BE2C (cell line): ENCODE data around the gene HSD3B7.

ENCODE experiments used
- DNase-seq: peaks from one replicate; pipeline ENCODE4 v3.0.0-alpha.2; 2020
- H3K27me3 ChIP-seq: fragments of 250-450 bp; sonication (Bioruptor Pico); 2 replicates; pipeline ENCODE4 v1.5.1; 2020; ENCODE audit warnings: mild to moderate bottlenecking
- H3K36me3 ChIP-seq: fragments of 250-450 bp; sonication (Bioruptor Pico); 2 replicates; pipeline ENCODE4 v1.5.1; 2020; ENCODE audit warnings: mild to moderate bottlenecking
- H3K4me1 ChIP-seq: fragments of 250-450 bp; sonication (Bioruptor Pico); 2 replicates; pipeline ENCODE4 v1.5.1; 2020
- H3K4me3 ChIP-seq: 2 replicates; pipeline ENCODE4 v1.5.1; 2011; ENCODE audit warnings: low read depth, low read length
- H3K9me3 ChIP-seq: fragments of 250-450 bp; sonication (Bioruptor Pico); 2 replicates; pipeline ENCODE4 v1.5.1; 2020
- CTCF ChIP-seq: IDR thresholded peaks from 2 replicates; pipeline ENCODE4 v1.5.1; 2012; ENCODE audit warnings: mild to moderate bottlenecking, low read depth, low read length

HSD3B7 gene

GRCh38 chr16:30950516-30951065 is 34.4 kb upstream of the HSD3B7 start:
- DNase-seq = no peak
- TF ChIP-seq CTCF = no peak
- Histone ChIP-seq H3K27me3 (no peaks in the 10 kb centered on the region), H3K4me3 (no peak overlapping the region), H3K4me1 (peaks cover 17% of the 10 kb centered on the region), H3K36me3 (no peaks in the 10 kb centered on the region), H3K9me3 (no peaks in the 10 kb centered on the region)

GRCh38 chr16:30951193-30951592 is 33.8 kb upstream of the HSD3B7 start:
- H3K9me3 ChIP-seq = no peaks in the 10 kb centered on the region
- no peak for TF ChIP-seq CTCF
- no peaks in the 10 kb centered on the region for H3K36me3 ChIP-seq
- no peak for DNase-seq
- H3K4me1 ChIP-seq = peaks cover 17% of the 10 kb centered on the region
- no peak overlapping the region for H3K4me3 ChIP-seq
- no peaks in the 10 kb centered on the region for H3K27me3 ChIP-seq

- Histone ChIP-seq H3K27me3 (no peaks in the 10 kb centered on the region), H3K4me3 (no peak overlapping the region), H3K36me3 (no peaks in the 10 kb centered on the region), H3K4me1 (peaks cover 17% of the 10 kb centered on the region), H3K9me3 (no peaks in the 10 kb centered on the region)
- DNase-seq = no peak
- TF ChIP-seq CTCF = no peak
These were observed 33.3 kb upstream of the HSD3B7 start for GRCh38 chr16:30951750-30952149.

- H3K27me3 ChIP-seq = no peaks in the 10 kb centered on the region
- no peaks in the 10 kb centered on the region for H3K9me3 ChIP-seq
- no peak for DNase-seq
- H3K4me1 ChIP-seq = peaks cover 12% of the 10 kb centered on the region
- H3K36me3 ChIP-seq = no peaks in the 10 kb centered on the region
- TF ChIP-seq CTCF = no peak
- H3K4me3 ChIP-seq = no peak overlapping the region
These were observed 31.9 kb upstream of the HSD3B7 start for GRCh38 chr16:30953111-30953510.

- Histone ChIP-seq H3K9me3 (no peaks in the 10 kb centered on the region), H3K4me3 (no peak overlapping the region), H3K4me1 (peaks cover 12% of the 10 kb centered on the region), H3K36me3 (no peaks in the 10 kb centered on the region; the same call in 1 of the 2 replicates), H3K27me3 (no peaks in the 10 kb centered on the region)
- TF ChIP-seq CTCF = peak; percentile 95
- peak; percentile 92 for DNase-seq
These were observed 31.4 kb upstream of the HSD3B7 start for GRCh38 chr16:30953511-30954124.

GRCh38 chr16:30954993-30955392 is 30.0 kb upstream of the HSD3B7 start:
- no peaks in the 10 kb centered on the region for H3K27me3 ChIP-seq
- DNase-seq = no peak
- TF ChIP-seq CTCF = no peak
- H3K4me3 ChIP-seq = no peak overlapping the region
- no peaks in the 10 kb centered on the region for H3K9me3 ChIP-seq
- peaks cover 14% of the 10 kb centered on the region for H3K36me3 ChIP-seq
- peaks cover 7% of the 10 kb centered on the region for H3K4me1 ChIP-seq
